ENCODE data around the gene ANKMY1. TPM values are rescaled to one million over a fixed set of nuclear protein-coding genes. Genes with fewer than 3 reads are reported as not detected.

The ANKMY1 gene
- total RNA-seq, 1 experiment from 2014 or later, result 19.5 TPM

DNA sequence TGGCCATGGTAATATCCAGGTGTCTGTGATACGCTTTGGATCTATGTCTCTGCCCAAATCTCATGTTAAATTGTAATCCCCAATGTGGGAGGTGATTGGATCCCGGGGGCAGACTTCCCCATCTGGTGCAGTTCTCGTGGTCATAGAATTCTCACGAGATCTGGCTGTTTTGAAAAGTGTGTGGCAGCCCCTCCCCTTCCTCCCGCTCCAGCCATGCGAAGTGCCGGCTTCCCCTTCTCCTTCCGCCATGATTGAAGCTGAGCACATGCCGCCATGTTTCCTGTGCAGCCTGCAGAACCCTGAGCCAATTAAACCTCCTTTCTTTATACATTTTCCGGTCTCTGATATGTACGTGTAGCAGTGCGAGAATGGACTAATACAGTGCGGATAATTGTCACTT, 79.9 kb downstream of the ANKMY1 start:
- CTCF ChIA-PET, result no interaction called here

DNA sequence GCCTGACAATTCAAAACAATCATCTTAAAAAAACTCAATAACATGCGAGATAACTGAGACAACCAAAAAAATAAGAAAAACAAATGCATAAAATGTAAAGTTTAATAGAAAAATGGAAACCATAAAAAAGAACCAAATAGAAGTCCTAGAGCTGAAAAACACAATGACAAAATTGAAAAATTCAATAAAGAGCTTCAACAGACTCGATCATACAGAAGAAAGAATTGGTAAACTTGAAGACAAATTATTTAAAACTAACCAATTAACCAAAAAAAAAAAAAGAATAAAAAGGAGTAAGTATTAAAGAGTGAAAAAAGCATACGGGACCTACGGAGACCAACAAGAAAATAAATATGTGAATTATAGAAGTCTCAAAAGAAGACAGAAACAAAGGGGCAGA, 84.6 kb downstream of the ANKMY1 start:
- Histone ChIP-seq H3K27ac (ENCODE audit: low read length) (no peak overlapping the region), H3K36me3 (ENCODE audit: low read depth, low read length) (no peaks in the 10 kb centered on the region), H3K9me2 (replicated peaks; ENCODE audit: low read length) (no peaks in the 10 kb centered on the region), H3K27me3 (ENCODE audit: low read length) (no peaks in the 10 kb centered on the region), H2AFZ (ENCODE audit: low read length) (no peak overlapping the region), H3K4me1 (ENCODE audit: insufficient read depth, low read length) (no peaks in the 10 kb centered on the region), H3F3A (ENCODE audit: low read length, unreplicated experiment) (no peaks in the 10 kb centered on the region), H3K4me3 (ENCODE audit: low read length) (no peak overlapping the region), H3K9ac (ENCODE audit: low read length) (no peak overlapping the region), H4K20me1 (ENCODE audit: low read length) (no peaks in the 10 kb centered on the region), H3K4me2 (ENCODE audit: low read length) (no peak overlapping the region), H3K9me3 (ENCODE audit: low read length) (peaks cover 6% of the 10 kb centered on the region; the same call in 1 of the 2 replicates), H3K79me2 (ENCODE audit: low read length) (no peaks in the 10 kb centered on the region)
- intact Hi-C loops (cut with micrococcal nuclease), result no loop called here
- ChIA-PET POLR2A (ENCODE audit: unreplicated experiment) (no interaction called here), CTCF (no interaction called here)
- no peak for DNase-seq
- BruUV-seq (replicated peaks), result no TSS peak
- ATAC-seq, result no peak
- TF ChIP-seq, protein P1, sequence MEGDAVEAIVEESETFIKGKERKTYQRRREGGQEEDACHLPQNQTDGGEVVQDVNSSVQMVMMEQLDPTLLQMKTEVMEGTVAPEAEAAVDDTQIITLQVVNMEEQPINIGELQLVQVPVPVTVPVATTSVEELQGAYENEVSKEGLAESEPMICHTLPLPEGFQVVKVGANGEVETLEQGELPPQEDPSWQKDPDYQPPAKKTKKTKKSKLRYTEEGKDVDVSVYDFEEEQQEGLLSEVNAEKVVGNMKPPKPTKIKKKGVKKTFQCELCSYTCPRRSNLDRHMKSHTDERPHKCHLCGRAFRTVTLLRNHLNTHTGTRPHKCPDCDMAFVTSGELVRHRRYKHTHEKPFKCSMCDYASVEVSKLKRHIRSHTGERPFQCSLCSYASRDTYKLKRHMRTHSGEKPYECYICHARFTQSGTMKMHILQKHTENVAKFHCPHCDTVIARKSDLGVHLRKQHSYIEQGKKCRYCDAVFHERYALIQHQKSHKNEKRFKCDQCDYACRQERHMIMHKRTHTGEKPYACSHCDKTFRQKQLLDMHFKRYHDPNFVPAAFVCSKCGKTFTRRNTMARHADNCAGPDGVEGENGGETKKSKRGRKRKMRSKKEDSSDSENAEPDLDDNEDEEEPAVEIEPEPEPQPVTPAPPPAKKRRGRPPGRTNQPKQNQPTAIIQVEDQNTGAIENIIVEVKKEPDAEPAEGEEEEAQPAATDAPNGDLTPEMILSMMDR (conservative IDR thresholded peaks at IDR 0.05; ENCODE audit: low read depth, low read length), result no peak
- no peak for TF ChIP-seq EZH2 (IDR thresholded peaks at IDR 0.05; ENCODE audit: low read length, unreplicated experiment)
- no peak for TF ChIP-seq EZH2phosphoT487 (IDR thresholded peaks at IDR 0.05; ENCODE audit: borderline replicate concordance, low read length)

More for the DNA sequence above, 79.9 kb downstream of the ANKMY1 start:
- no peak for ATAC-seq
- no peak overlapping the region for H3K4me3 ChIP-seq (ENCODE audit: low read length)
- no peak for DNase-seq
- H3K36me3 ChIP-seq (ENCODE audit: low read depth, low read length), result no peaks in the 10 kb centered on the region
- no peaks in the 10 kb centered on the region for H3K4me1 ChIP-seq (ENCODE audit: insufficient read depth, low read length)
- H3K9me3 ChIP-seq (ENCODE audit: low read length), result peaks cover 6% of the 10 kb centered on the region; the same call in 1 of the 2 replicates
- intact Hi-C loops (cut with micrococcal nuclease), result no loop called here
- no peak overlapping the region for H3K4me2 ChIP-seq (ENCODE audit: low read length)
- no peaks in the 10 kb centered on the region for H3K9me2 ChIP-seq (replicated peaks; ENCODE audit: low read length)
- no peak overlapping the region for H3K9ac ChIP-seq (ENCODE audit: low read length)
- H3K27ac ChIP-seq (ENCODE audit: low read length), result no peak overlapping the region
- H3F3A ChIP-seq (ENCODE audit: low read length, unreplicated experiment), result no peaks in the 10 kb centered on the region
- H4K20me1 ChIP-seq (ENCODE audit: low read length), result no peaks in the 10 kb centered on the region
- H2AFZ ChIP-seq (ENCODE audit: low read length), result no peak overlapping the region
- POLR2A ChIA-PET (ENCODE audit: unreplicated experiment), result no interaction called here
- H3K27me3 ChIP-seq (ENCODE audit: low read length), result no peaks in the 10 kb centered on the region
- no peaks in the 10 kb centered on the region for H3K79me2 ChIP-seq (ENCODE audit: low read length)
- no TSS peak for BruUV-seq (replicated peaks)
- TF ChIP-seq EZH2 (IDR thresholded peaks at IDR 0.05; ENCODE audit: low read length, unreplicated experiment) (no peak), EZH2phosphoT487 (IDR thresholded peaks at IDR 0.05; ENCODE audit: borderline replicate concordance, low read length) (no peak)
- TF ChIP-seq, protein P1 (conservative IDR thresholded peaks at IDR 0.05; ENCODE audit: low read depth, low read length), result no peak

DNA sequence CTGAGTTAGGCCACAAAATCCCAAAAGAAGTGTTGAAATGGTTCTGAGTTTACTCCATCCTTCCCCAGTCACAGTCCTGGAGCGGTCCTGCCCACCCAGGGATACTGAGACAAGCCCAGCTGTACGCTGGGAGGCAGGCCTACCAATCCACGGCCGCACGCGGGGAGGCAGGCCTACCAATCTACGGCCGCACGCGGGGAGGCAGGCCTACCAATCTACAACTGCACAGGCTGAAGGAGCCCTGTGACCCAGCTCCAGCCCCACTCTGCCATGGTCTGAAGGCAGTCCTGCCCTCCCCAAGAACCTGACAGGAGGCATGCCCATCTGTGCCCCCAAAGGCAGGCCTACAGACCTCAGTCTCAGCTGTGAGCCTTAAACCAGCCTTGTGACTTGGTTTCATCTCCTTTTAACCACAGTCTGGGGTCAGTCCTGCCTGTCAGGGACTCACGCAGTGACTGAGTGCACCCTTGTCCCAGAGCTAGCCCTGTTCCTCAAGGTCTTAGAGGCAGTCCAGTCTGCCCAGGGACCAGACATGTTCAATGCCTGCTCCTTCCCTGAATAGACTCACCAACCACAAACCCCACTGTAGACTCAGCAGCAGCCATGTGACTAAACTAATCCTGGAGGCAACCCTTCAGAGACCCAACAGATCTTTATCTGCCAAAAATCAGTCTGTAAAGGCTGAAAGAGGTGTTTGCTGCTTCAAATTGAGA, 85.6 kb downstream of the ANKMY1 start:
- CTCF ChIA-PET, result no interaction called here
- no peak for DNase-seq

More for the DNA sequence above, 85.6 kb downstream of the ANKMY1 start:
- ATAC-seq, result no peak
- no peak overlapping the region for H3K9ac ChIP-seq (ENCODE audit: low read length)
- no TSS peak for BruUV-seq (replicated peaks)
- peaks cover 6% of the 10 kb centered on the region; the same call in 1 of the 2 replicates for H3K9me3 ChIP-seq (ENCODE audit: low read length)
- TF ChIP-seq, protein P1 (conservative IDR thresholded peaks at IDR 0.05; ENCODE audit: low read depth, low read length), result no peak
- TF ChIP-seq EZH2phosphoT487 (IDR thresholded peaks at IDR 0.05; ENCODE audit: borderline replicate concordance, low read length) (no peak), EZH2 (IDR thresholded peaks at IDR 0.05; ENCODE audit: low read length, unreplicated experiment) (no peak)
- intact Hi-C loops (cut with micrococcal nuclease), result no loop called here
- POLR2A ChIA-PET (ENCODE audit: unreplicated experiment), result no interaction called here
- no peaks in the 10 kb centered on the region for H4K20me1 ChIP-seq (ENCODE audit: low read length)
- no peaks in the 10 kb centered on the region for H3K27me3 ChIP-seq (ENCODE audit: low read length)
- H3K4me1 ChIP-seq (ENCODE audit: insufficient read depth, low read length), result no peaks in the 10 kb centered on the region
- no peaks in the 10 kb centered on the region for H3K9me2 ChIP-seq (replicated peaks; ENCODE audit: low read length)
- H3K27ac ChIP-seq (ENCODE audit: low read length), result no peak overlapping the region
- no peaks in the 10 kb centered on the region for H3K36me3 ChIP-seq (ENCODE audit: low read depth, low read length)
- no peak overlapping the region for H3K4me3 ChIP-seq (ENCODE audit: low read length)
- no peaks in the 10 kb centered on the region for H3K79me2 ChIP-seq (ENCODE audit: low read length)
- H3F3A ChIP-seq (ENCODE audit: low read length, unreplicated experiment), result no peaks in the 10 kb centered on the region
- no peak overlapping the region for H3K4me2 ChIP-seq (ENCODE audit: low read length)
- H2AFZ ChIP-seq (ENCODE audit: low read length), result no peak overlapping the region

Data from PC-3 (cell line).